ENCODE results near the gene TRANK1.

DNA sequence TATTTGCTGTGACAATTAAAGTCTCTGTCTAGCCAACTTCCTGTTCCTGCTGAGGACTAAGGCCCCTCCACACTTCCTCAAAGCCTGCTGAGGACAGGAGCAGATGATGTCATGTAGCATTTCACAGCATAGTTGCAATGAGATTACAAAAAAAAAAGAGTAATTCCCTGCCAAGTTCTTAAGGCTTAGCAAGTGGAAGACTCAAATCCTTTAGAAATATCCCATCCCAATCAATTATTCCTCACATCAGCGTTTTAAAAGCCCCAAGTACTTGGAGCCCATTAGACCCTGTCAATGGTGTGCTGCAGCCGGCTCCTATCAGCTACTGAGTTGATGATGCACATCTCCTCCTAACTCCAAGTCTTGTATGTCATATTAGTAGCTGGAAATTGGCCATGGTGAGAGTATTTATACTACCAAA lies 51.7 kb downstream of the TRANK1 start:
- TF ChIP-seq, protein P1, sequence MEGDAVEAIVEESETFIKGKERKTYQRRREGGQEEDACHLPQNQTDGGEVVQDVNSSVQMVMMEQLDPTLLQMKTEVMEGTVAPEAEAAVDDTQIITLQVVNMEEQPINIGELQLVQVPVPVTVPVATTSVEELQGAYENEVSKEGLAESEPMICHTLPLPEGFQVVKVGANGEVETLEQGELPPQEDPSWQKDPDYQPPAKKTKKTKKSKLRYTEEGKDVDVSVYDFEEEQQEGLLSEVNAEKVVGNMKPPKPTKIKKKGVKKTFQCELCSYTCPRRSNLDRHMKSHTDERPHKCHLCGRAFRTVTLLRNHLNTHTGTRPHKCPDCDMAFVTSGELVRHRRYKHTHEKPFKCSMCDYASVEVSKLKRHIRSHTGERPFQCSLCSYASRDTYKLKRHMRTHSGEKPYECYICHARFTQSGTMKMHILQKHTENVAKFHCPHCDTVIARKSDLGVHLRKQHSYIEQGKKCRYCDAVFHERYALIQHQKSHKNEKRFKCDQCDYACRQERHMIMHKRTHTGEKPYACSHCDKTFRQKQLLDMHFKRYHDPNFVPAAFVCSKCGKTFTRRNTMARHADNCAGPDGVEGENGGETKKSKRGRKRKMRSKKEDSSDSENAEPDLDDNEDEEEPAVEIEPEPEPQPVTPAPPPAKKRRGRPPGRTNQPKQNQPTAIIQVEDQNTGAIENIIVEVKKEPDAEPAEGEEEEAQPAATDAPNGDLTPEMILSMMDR (IDR thresholded peaks at IDR 0.05) = no peak
- no peak for TF ChIP-seq POLR2A (IDR thresholded peaks at IDR 0.05)
